ENCODE measurements around the gene CBX1. TPM values are rescaled to one million over a fixed set of nuclear protein-coding genes. Genes with fewer than 3 reads are reported as not detected.

CBX1 gene
- total and polyA plus RNA-seq, 2 of the 4 experiments (the other 2 are of a cell fraction) = 35.0 to 54.9 TPM

DNA sequence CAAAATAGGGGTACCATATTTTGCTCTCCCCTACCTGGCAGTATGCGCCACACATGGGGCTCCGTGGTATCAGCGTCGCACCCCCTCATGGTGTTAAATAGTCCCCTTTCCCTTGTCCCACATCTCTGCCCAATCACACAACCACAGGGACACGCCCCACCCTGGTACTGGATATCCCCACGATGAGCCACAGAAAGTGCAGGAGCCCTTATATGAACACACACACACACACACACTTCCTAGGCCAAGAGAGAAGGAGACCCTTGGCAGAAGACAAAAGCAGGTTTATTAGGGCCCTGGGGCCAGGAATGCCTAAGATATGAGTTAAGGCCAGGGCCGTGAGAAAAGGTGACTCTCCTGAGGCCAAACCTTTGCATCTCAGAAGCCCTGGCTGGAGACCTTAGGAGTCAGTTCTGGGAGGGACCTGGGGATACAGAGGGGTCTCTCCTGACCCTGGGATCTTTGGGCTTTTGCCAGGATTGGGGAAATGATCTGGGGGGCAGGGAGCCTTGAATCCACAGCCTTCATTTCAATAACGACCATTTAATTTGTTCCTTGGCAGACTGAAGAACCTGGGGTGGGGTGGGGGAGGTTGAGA, 75.3 kb downstream of the CBX1 start:
- dilution Hi-C loops (cut with HindIII; ENCODE audit: low sequenced_read_pairs, unreplicated experiment) (no loop called here), intact Hi-C loops (cut with micrococcal nuclease) (loop anchor here (1.0 to 10.0 kb wide), 6 partner anchors 22 to 592 kb away; partner anchors contain the start of genes CBX1 and NFE2L1), in situ Hi-C loops (cut with MboI; ENCODE audit: low sequenced_read_pairs) (loop anchor here (5.0 to 10.0 kb wide), 2 partner anchors 101 to 569 kb away; partner anchors contain the start of genes HOXB3 and HOXB5)
- H3K9me1 ChIP-seq (ENCODE audit: insufficient read depth, low read length) = no peaks in the 10 kb centered on the region
- H2BK15ac ChIP-seq (ENCODE audit: low read depth, low read length) = no peak overlapping the region
- no peak overlapping the region for H2BK20ac ChIP-seq (ENCODE audit: low read depth, low read length)
- H3K4me3 ChIP-seq (ENCODE audit: insufficient read depth, low read depth, low read length) = no peak overlapping the region
- no peak for ATAC-seq (ENCODE audit: low read depth)
- no peaks in the 10 kb centered on the region for H3K36me3 ChIP-seq (ENCODE audit: control insufficient read depth, insufficient read depth, low read length)
- peaks cover 3% of the 10 kb centered on the region; the same call in 1 of the 2 replicates for H4K20me1 ChIP-seq (ENCODE audit: insufficient read depth, low read length)
- H2BK120ac ChIP-seq (ENCODE audit: low read depth, low read length) = no peak overlapping the region
- H4K8ac ChIP-seq (ENCODE audit: low read depth in 2 of 2, low read length in 2 of 2) = no peak overlapping the region; a peak in 1 of 4 replicates
- no peak overlapping the region; the same call in 1 of the 2 replicates for H3K9ac ChIP-seq (ENCODE audit: low read depth, low read length)
- ChIA-PET POLR2A (ENCODE audit: unreplicated experiment) (interaction anchor here (0.6 kb wide), 1 partner anchor 117 kb away, joined by 3 read pairs; no protein-coding TSS in a partner anchor), CTCF (interaction anchor here (0.5 to 3.4 kb wide), 15 partner anchors 10 to 592 kb away, joined by 3 to 18 read pairs (median 4); partner anchors contain the start of gene NFE2L1)
- H3K4me1 ChIP-seq (ENCODE audit: control insufficient read depth, insufficient read depth, low read length) = peaks cover 18% of the 10 kb centered on the region
- H2AFZ ChIP-seq (replicated peaks; ENCODE audit: low read length, poor library complexity) = peak overlapping the region; percentile 91
- TF ChIP-seq, protein P1, sequence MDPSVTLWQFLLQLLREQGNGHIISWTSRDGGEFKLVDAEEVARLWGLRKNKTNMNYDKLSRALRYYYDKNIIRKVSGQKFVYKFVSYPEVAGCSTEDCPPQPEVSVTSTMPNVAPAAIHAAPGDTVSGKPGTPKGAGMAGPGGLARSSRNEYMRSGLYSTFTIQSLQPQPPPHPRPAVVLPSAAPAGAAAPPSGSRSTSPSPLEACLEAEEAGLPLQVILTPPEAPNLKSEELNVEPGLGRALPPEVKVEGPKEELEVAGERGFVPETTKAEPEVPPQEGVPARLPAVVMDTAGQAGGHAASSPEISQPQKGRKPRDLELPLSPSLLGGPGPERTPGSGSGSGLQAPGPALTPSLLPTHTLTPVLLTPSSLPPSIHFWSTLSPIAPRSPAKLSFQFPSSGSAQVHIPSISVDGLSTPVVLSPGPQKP (IDR thresholded peaks at IDR 0.05; ENCODE audit: borderline replicate concordance, low read depth, low read length) = no peak
- TF ChIP-seq CHD1 (IDR thresholded peaks at IDR 0.05; ENCODE audit: low read depth, low read length) (no peak), RFX5 (IDR thresholded peaks at IDR 0.05; ENCODE audit: low read depth, low read length) (no peak), MAZ (IDR thresholded peaks at IDR 0.05; ENCODE audit: borderline replicate concordance, low read depth, low read length) (no peak), MXI1 (IDR thresholded peaks at IDR 0.05; ENCODE audit: borderline replicate concordance, low read depth, low read length) (no peak), RAD21 (IDR thresholded peaks at IDR 0.05; ENCODE audit: low read length) (no peak), SMC3 (IDR thresholded peaks at IDR 0.05; ENCODE audit: low read depth, low read length) (no peak), POLR2A (IDR thresholded peaks at IDR 0.05; ENCODE audit: low read depth, low read length) (no peak), FOS (IDR thresholded peaks at IDR 0.05; ENCODE audit: low read depth, low read length) (no peak), NFE2L2 (IDR thresholded peaks at IDR 0.05; ENCODE audit: low read depth, low read length) (no peak), CEBPB (IDR thresholded peaks at IDR 0.05; ENCODE audit: low read depth, low read length) (no peak), BHLHE40 (IDR thresholded peaks at IDR 0.05; ENCODE audit: low read depth, low read length) (no peak)
- TF ChIP-seq, protein P2, sequence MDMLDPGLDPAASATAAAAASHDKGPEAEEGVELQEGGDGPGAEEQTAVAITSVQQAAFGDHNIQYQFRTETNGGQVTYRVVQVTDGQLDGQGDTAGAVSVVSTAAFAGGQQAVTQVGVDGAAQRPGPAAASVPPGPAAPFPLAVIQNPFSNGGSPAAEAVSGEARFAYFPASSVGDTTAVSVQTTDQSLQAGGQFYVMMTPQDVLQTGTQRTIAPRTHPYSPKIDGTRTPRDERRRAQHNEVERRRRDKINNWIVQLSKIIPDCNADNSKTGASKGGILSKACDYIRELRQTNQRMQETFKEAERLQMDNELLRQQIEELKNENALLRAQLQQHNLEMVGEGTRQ (IDR thresholded peaks at IDR 0.05; ENCODE audit: low read depth, low read length) = no peak
- no peak overlapping the region for H3K23ac ChIP-seq (ENCODE audit: low read depth, low read length)
- no peak for DNase-seq
- H4K91ac ChIP-seq (ENCODE audit: insufficient read depth, low read depth, low read length) = no peak overlapping the region; the same call in 1 of the 2 replicates
- H3K27me3 ChIP-seq (ENCODE audit: control insufficient read depth, insufficient read depth, low read length) = no peaks in the 10 kb centered on the region
- H3K14ac ChIP-seq (replicated peaks; ENCODE audit: low read depth, low read length) = no peak overlapping the region
- peak overlapping the region; percentile 92 for H2AK9ac ChIP-seq (replicated peaks; ENCODE audit: low read depth, low read length, poor library complexity)
- H4K5ac ChIP-seq (ENCODE audit: low read depth, low read length) = no peak overlapping the region
- no peak overlapping the region for H3K56ac ChIP-seq (ENCODE audit: extremely low read depth, insufficient read depth, low read length)
- peak overlapping the region; percentile 28 for H2AK5ac ChIP-seq (ENCODE audit: low read depth, low read length)
- no peak overlapping the region for H3K27ac ChIP-seq (ENCODE audit: insufficient read depth, low read length)
- H2BK5ac ChIP-seq (ENCODE audit: low read depth, low read length, poor library complexity, severe bottlenecking) = no peak overlapping the region
- H3K18ac ChIP-seq (ENCODE audit: low read depth, low read length) = no peak overlapping the region
- no peaks in the 10 kb centered on the region for H3K9me3 ChIP-seq (ENCODE audit: control insufficient read depth, insufficient read depth, low read length)
- WGBS, 2 experiments (ENCODE audit: extremely low coverage in 2 of 2, insufficient read length in 1 of 2) = 63% methylated on average over 2 of the region's 8 CpGs; no CpG with 5 or more reads in 1 of the 2 experiments
- BruUV-seq (replicated peaks) = no TSS peak
- peaks cover 0 to 7% of the 10 kb centered on the region in 2 experiments; a peak in 1 of 4 replicates for H3K79me1 ChIP-seq (ENCODE audit: low read depth in 1 of 2, low read length in 2 of 2)
- no peak overlapping the region for H3K4ac ChIP-seq (ENCODE audit: low read depth, low read length)
- H3K4me2 ChIP-seq (ENCODE audit: low read depth, low read length) = peak overlapping the region; percentile 92; the same call in 1 of the 2 replicates
